Kidney (tissue), 14 donors: ENCODE data around the gene TREM1. TPM values are rescaled to one million over a fixed set of nuclear protein-coding genes. Genes with fewer than 3 reads are reported as not detected.

Experiments used
- DNase-seq, 5 donors: peaks; one replicate each; pipeline ENCODE4 v3.0.0-alpha.2; 2013 to 2020
- FAIRE-seq: peaks from 2 replicates; lab custom pipeline; 2012; peaks lifted over from hg19 to GRCh38; lab: Jason Lieb, UNC
- H3K27ac ChIP-seq, 2 donors: one replicate each; pipeline ENCODE4 v1.7.0; 2013; ENCODE audit warnings: low read depth in 2 of 2, low read length in 2 of 2, inconsistent platforms in 1 of 2
- H3K27me3 ChIP-seq: one replicate; pipeline ENCODE4 v1.7.1; 2013; ENCODE audit warnings: low read length, inconsistent platforms; ENCODE audit not compliant: control insufficient read depth, insufficient read depth
- H3K36me3 ChIP-seq, 3 donors: one replicate each; pipeline versions ENCODE4 v1.7.0 to v1.7.1; 2013; ENCODE audit warnings: low read length in 3 of 3, control low read depth in 1 of 3, inconsistent platforms in 1 of 3; ENCODE audit not compliant: insufficient read depth in 3 of 3, control insufficient read depth in 2 of 3
- H3K4me1 ChIP-seq, 3 donors: one replicate each; pipeline versions ENCODE4 v1.7.0 to v1.7.1; 2013; ENCODE audit warnings: low read length in 3 of 3, inconsistent platforms in 1 of 3, low read depth in 1 of 3; ENCODE audit not compliant: control insufficient read depth in 2 of 3, insufficient read depth in 2 of 3
- H3K4me3 ChIP-seq, 3 donors: one replicate each; pipeline versions ENCODE4 v1.7.0 to v1.8.1; 2013; ENCODE audit warnings: low read length in 3 of 3, control low read depth in 1 of 3, inconsistent platforms in 1 of 3
- H3K9ac ChIP-seq, 3 donors: one replicate each; pipeline versions ENCODE4 v1.7.0 to v1.7.1; 2013; ENCODE audit warnings: low read length in 3 of 3, control low read depth in 1 of 3, inconsistent platforms in 1 of 3
- H3K9me3 ChIP-seq, 3 donors: one replicate each; pipeline versions ENCODE4 v1.7.0 to v1.7.1; 2013; ENCODE audit warnings: low read length in 3 of 3, control low read depth in 1 of 3, inconsistent platforms in 1 of 3; ENCODE audit not compliant: control insufficient read depth in 2 of 3, insufficient read depth in 1 of 3
- intact Hi-C: fragments of 100-400 bp; cut with DNase I; formaldehyde crosslinking; loops from one replicate; pipeline ENCODE4 v1.11.1; 2022
- polyA plus RNA-seq: library from polyadenylated mRNA; stranded (reverse); fragments of 350-450 nt; fragmentation: Illumina TruSeq; extraction: RNeasy Lipid Tissue Mini Kit (QIAGEN cat#74804); gene quantifications from one replicate; pipeline ENCODE4 v1.2.3, GENCODE V29; 2014; ENCODE audit warnings: low read depth, low replicate concordance; ENCODE audit not compliant: insufficient read depth
- total RNA-seq: library from RNA; stranded (reverse); fragmentation: NEBNext Ultra II Directional; extraction: Animal tissue kit (Norgen Biotek cat#: 25700); gene quantifications from one replicate; pipeline ENCODE4 v1.2.1, GENCODE V29; 2021
- TF ChIP-seq, protein P1 (sequence below): IDR thresholded peaks from 3 replicates; pipeline ENCODE4 v1.5.1; 2012; ENCODE audit warnings: mild to moderate bottlenecking, moderate library complexity, borderline replicate concordance; ENCODE audit not compliant: insufficient read depth; ENCODE audit errors: extremely low read depth
- donor health status: control.
- donor health status: control.
- donor health status: control.
- donor health status: control.
- donor health status: control.
- donor health status: DM: yes; HTN: yes; CAD: no.
- donor health status: Normal renal cell carcinoma (clear cell type).

Gene TREM1
- total and polyA plus RNA-seq, 2 donors from 2014 or later: 1.4 TPM; not detected in 1

DNA sequence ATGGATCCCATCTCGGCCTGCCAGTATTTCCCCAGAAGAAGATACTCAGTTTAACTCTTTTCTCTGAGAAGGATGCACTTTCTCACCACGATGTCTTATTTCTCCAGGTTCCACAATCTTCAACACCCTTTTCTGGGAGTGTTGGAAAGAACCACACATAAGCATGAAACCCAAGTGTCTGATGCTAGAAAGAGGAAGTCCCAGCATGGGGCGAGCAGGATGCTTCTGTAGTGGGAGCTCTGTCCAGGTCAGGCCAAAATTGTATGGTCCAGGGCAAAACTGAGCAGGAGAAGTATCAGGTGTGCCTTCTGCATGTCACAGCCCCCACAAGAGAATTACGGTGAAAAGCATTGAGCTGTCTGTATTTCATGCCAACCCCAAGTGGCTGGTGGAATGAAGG, 11.0 kb downstream of the TREM1 start:
- Histone ChIP-seq H3K9me3 (no peaks in the 10 kb centered on the region), H3K9ac (no peak overlapping the region), H3K4me3 (no peak overlapping the region), H3K27me3 (no peaks in the 10 kb centered on the region), H3K4me1 (no peaks in the 10 kb centered on the region), H3K36me3 (no peaks in the 10 kb centered on the region), H3K27ac (no peak overlapping the region)
- intact Hi-C loops: no loop called here
- no peak for DNase-seq
- TF ChIP-seq, protein P1, sequence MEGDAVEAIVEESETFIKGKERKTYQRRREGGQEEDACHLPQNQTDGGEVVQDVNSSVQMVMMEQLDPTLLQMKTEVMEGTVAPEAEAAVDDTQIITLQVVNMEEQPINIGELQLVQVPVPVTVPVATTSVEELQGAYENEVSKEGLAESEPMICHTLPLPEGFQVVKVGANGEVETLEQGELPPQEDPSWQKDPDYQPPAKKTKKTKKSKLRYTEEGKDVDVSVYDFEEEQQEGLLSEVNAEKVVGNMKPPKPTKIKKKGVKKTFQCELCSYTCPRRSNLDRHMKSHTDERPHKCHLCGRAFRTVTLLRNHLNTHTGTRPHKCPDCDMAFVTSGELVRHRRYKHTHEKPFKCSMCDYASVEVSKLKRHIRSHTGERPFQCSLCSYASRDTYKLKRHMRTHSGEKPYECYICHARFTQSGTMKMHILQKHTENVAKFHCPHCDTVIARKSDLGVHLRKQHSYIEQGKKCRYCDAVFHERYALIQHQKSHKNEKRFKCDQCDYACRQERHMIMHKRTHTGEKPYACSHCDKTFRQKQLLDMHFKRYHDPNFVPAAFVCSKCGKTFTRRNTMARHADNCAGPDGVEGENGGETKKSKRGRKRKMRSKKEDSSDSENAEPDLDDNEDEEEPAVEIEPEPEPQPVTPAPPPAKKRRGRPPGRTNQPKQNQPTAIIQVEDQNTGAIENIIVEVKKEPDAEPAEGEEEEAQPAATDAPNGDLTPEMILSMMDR: no peak
- no peak for FAIRE-seq

DNA sequence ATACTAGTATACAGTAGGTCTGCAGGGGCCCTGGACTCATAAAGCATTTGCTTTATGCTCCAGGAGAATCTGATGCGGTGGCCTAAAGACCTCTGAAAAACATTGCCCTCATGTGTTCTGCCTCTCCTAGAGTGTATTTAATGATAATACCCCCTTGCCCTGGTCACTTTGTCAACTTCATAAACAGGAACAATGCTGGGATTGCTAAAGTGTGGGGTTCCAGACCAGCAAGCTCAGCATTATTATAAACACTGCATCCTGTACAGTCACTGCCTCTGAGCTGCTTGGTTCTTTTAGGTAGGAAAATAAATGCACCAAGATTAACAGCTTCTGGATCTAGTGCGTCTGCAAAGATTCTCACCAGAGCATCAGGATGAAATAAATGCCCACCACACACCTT, 12.2 kb downstream of the TREM1 start:
- FAIRE-seq (no peak), DNase-seq (no peak)
- Histone ChIP-seq H3K36me3 (no peaks in the 10 kb centered on the region), H3K4me3 (no peak overlapping the region), H3K4me1 (no peaks in the 10 kb centered on the region), H3K27ac (no peak overlapping the region), H3K9me3 (no peaks in the 10 kb centered on the region), H3K27me3 (no peaks in the 10 kb centered on the region), H3K9ac (no peak overlapping the region)
- TF ChIP-seq, protein P1: no peak
- intact Hi-C loops: no loop called here

DNA sequence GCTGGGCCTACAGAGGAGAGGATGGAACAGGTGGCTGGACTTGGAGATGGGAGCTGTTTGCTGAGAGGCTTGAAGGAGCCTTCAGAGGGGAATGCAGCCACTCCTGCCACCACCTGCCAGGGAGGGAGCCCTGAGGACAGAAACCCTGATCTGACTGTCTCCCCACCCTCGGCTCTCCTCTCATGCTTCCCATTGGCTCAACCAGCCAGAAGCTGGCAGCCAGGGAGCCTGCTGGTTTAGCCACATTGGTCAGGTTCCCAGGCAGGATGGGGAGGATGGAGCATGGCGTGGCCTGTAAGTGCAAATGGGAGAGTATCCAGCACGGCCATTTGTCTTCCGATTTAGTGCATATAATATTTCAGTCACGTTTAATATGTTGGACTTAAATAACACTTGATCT, 12.8 kb downstream of the TREM1 start:
- Histone ChIP-seq H3K4me3 (no peak overlapping the region), H3K9me3 (no peaks in the 10 kb centered on the region), H3K9ac (no peak overlapping the region), H3K27ac (no peak overlapping the region), H3K36me3 (no peaks in the 10 kb centered on the region), H3K27me3 (no peaks in the 10 kb centered on the region), H3K4me1 (no peaks in the 10 kb centered on the region)
- FAIRE-seq: no peak
- TF ChIP-seq, protein P1: no peak
- intact Hi-C loops: no loop called here
- no peak for DNase-seq

DNA sequence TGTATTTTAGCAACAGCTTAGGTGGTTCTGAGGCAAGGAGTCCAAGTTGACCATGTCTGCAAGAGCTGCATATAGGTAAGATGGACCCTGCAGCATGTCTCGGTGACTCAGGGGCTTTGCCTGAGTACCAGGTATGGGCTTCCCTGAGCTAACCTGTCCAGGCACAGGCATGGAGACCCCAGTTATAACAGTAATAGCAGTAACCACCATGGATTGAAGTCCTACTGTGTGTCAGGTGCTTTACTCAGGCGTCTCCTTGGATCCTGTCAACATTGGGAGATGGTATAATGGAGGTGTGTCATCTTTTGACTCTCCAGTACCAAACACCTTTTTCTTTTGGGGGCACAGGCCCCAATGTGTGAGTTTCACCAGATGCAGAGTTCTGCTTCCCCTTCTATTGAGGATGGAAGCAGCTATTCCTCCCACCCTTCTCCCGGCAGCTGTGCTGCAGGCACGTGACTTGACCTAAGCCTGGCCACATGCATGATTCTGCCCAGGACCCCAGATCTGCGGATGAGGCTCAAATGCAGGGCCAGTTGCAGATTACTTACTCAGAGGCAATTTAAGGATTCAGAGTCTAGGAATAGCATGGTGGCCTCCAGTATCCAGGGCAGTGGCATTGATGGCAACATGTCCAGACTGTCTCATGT, 13.8 kb downstream of the TREM1 start:
- Histone ChIP-seq H3K4me3 (no peak overlapping the region), H3K27me3 (no peaks in the 10 kb centered on the region), H3K4me1 (no peaks in the 10 kb centered on the region), H3K27ac (no peak overlapping the region), H3K36me3 (no peaks in the 10 kb centered on the region), H3K9me3 (no peaks in the 10 kb centered on the region), H3K9ac (no peak overlapping the region)
- no peak for FAIRE-seq
- TF ChIP-seq, protein P1: no peak
- peak in 1 of 5 donors; percentile 19 for DNase-seq
- intact Hi-C loops: no loop called here
